ENCODE measurements around the gene HS6ST2.

The HS6ST2 gene

GRCh38 chrX:132875650-132876522, 82.5 kb downstream of the HS6ST2 start:
- H3K36me3 ChIP-seq (ENCODE audit: control insufficient read depth, insufficient read depth, low read length), result no peaks in the 10 kb centered on the region
- H3K9me3 ChIP-seq (ENCODE audit: control insufficient read depth, low read length), result no peaks in the 10 kb centered on the region
- no peaks in the 10 kb centered on the region for H3K4me1 ChIP-seq (ENCODE audit: control insufficient read depth, insufficient read depth, low read length)
- H3K9ac ChIP-seq (ENCODE audit: low read length), result no peak overlapping the region
- no peak overlapping the region for H3K4me3 ChIP-seq (ENCODE audit: low read length)
- H3K27me3 ChIP-seq (ENCODE audit: control insufficient read depth, insufficient read depth, low read length), result no peaks in the 10 kb centered on the region

GRCh38 chrX:132862562-132862961, 95.9 kb downstream of the HS6ST2 start:
- H3K4me1 ChIP-seq (ENCODE audit: control insufficient read depth, insufficient read depth, low read length), result no peaks in the 10 kb centered on the region
- H3K4me3 ChIP-seq (ENCODE audit: low read length), result no peak overlapping the region
- H3K9me3 ChIP-seq (ENCODE audit: control insufficient read depth, low read length), result no peaks in the 10 kb centered on the region
- H3K36me3 ChIP-seq (ENCODE audit: control insufficient read depth, insufficient read depth, low read length), result no peaks in the 10 kb centered on the region
- H3K27me3 ChIP-seq (ENCODE audit: control insufficient read depth, insufficient read depth, low read length), result no peaks in the 10 kb centered on the region
- H3K9ac ChIP-seq (ENCODE audit: low read length), result no peak overlapping the region

- no peaks in the 10 kb centered on the region for H3K27me3 ChIP-seq (ENCODE audit: control insufficient read depth, insufficient read depth, low read length)
- H3K36me3 ChIP-seq (ENCODE audit: control insufficient read depth, insufficient read depth, low read length), result no peaks in the 10 kb centered on the region
- H3K4me3 ChIP-seq (ENCODE audit: low read length), result no peak overlapping the region
- no peak overlapping the region for H3K9ac ChIP-seq (ENCODE audit: low read length)
- H3K4me1 ChIP-seq (ENCODE audit: control insufficient read depth, insufficient read depth, low read length), result no peaks in the 10 kb centered on the region
- no peaks in the 10 kb centered on the region for H3K9me3 ChIP-seq (ENCODE audit: control insufficient read depth, low read length)
Measured at GRCh38 chrX:132861076-132861475, 97.4 kb downstream of the HS6ST2 start.

- no peaks in the 10 kb centered on the region for H3K36me3 ChIP-seq (ENCODE audit: control insufficient read depth, insufficient read depth, low read length)
- H3K9me3 ChIP-seq (ENCODE audit: control insufficient read depth, low read length), result no peaks in the 10 kb centered on the region
- H3K4me1 ChIP-seq (ENCODE audit: control insufficient read depth, insufficient read depth, low read length), result no peaks in the 10 kb centered on the region
- no peak overlapping the region for H3K9ac ChIP-seq (ENCODE audit: low read length)
- H3K27me3 ChIP-seq (ENCODE audit: control insufficient read depth, insufficient read depth, low read length), result no peaks in the 10 kb centered on the region
- no peak overlapping the region for H3K4me3 ChIP-seq (ENCODE audit: low read length)
Measured at GRCh38 chrX:132860200-132860599, 98.2 kb downstream of the HS6ST2 start.

GRCh38 chrX:132858018-132858417, 100.4 kb downstream of the HS6ST2 start:
- Histone ChIP-seq H3K9me3 (ENCODE audit: control insufficient read depth, low read length) (no peaks in the 10 kb centered on the region), H3K9ac (ENCODE audit: low read length) (no peak overlapping the region), H3K4me1 (ENCODE audit: control insufficient read depth, insufficient read depth, low read length) (no peaks in the 10 kb centered on the region), H3K4me3 (ENCODE audit: low read length) (no peak overlapping the region), H3K27me3 (ENCODE audit: control insufficient read depth, insufficient read depth, low read length) (no peaks in the 10 kb centered on the region), H3K36me3 (ENCODE audit: control insufficient read depth, insufficient read depth, low read length) (no peaks in the 10 kb centered on the region)

GRCh38 chrX:132855780-132856341, 102.6 kb downstream of the HS6ST2 start:
- no peaks in the 10 kb centered on the region for H3K4me1 ChIP-seq (ENCODE audit: control insufficient read depth, insufficient read depth, low read length)
- no peaks in the 10 kb centered on the region for H3K9me3 ChIP-seq (ENCODE audit: control insufficient read depth, low read length)
- H3K4me3 ChIP-seq (ENCODE audit: low read length), result no peak overlapping the region
- no peaks in the 10 kb centered on the region for H3K27me3 ChIP-seq (ENCODE audit: control insufficient read depth, insufficient read depth, low read length)
- no peaks in the 10 kb centered on the region for H3K36me3 ChIP-seq (ENCODE audit: control insufficient read depth, insufficient read depth, low read length)
- H3K9ac ChIP-seq (ENCODE audit: low read length), result no peak overlapping the region

- no peaks in the 10 kb centered on the region for H3K9me3 ChIP-seq (ENCODE audit: control insufficient read depth, low read length)
- H3K4me1 ChIP-seq (ENCODE audit: control insufficient read depth, insufficient read depth, low read length), result no peaks in the 10 kb centered on the region
- H3K36me3 ChIP-seq (ENCODE audit: control insufficient read depth, insufficient read depth, low read length), result no peaks in the 10 kb centered on the region
- no peak overlapping the region for H3K4me3 ChIP-seq (ENCODE audit: low read length)
- H3K27me3 ChIP-seq (ENCODE audit: control insufficient read depth, insufficient read depth, low read length), result no peaks in the 10 kb centered on the region
- H3K9ac ChIP-seq (ENCODE audit: low read length), result no peak overlapping the region
Measured at GRCh38 chrX:132853040-132853439, 105.4 kb downstream of the HS6ST2 start.

GRCh38 chrX:132848296-132848970, 110.0 kb downstream of the HS6ST2 start:
- no peak overlapping the region for H3K4me3 ChIP-seq (ENCODE audit: low read length)
- H3K36me3 ChIP-seq (ENCODE audit: control insufficient read depth, insufficient read depth, low read length), result no peaks in the 10 kb centered on the region

GRCh38 chrX:132843363-132843762, 115.1 kb downstream of the HS6ST2 start:
- Histone ChIP-seq H3K4me1 (ENCODE audit: control insufficient read depth, insufficient read depth, low read length) (no peaks in the 10 kb centered on the region), H3K4me3 (ENCODE audit: low read length) (no peak overlapping the region), H3K9me3 (ENCODE audit: control insufficient read depth, low read length) (no peaks in the 10 kb centered on the region), H3K9ac (ENCODE audit: low read length) (no peak overlapping the region), H3K36me3 (ENCODE audit: control insufficient read depth, insufficient read depth, low read length) (no peaks in the 10 kb centered on the region), H3K27me3 (ENCODE audit: control insufficient read depth, insufficient read depth, low read length) (no peaks in the 10 kb centered on the region)

More at GRCh38 chrX:132848296-132848970, 110.0 kb downstream of the HS6ST2 start:
- H3K9me3 ChIP-seq (ENCODE audit: control insufficient read depth, low read length), result no peaks in the 10 kb centered on the region
- H3K27me3 ChIP-seq (ENCODE audit: control insufficient read depth, insufficient read depth, low read length), result no peaks in the 10 kb centered on the region
- no peaks in the 10 kb centered on the region for H3K4me1 ChIP-seq (ENCODE audit: control insufficient read depth, insufficient read depth, low read length)
- no peak overlapping the region for H3K9ac ChIP-seq (ENCODE audit: low read length)

GRCh38 chrX:132842460-132843238, 115.8 kb downstream of the HS6ST2 start:
- no peaks in the 10 kb centered on the region for H3K27me3 ChIP-seq (ENCODE audit: control insufficient read depth, insufficient read depth, low read length)
- no peaks in the 10 kb centered on the region for H3K4me1 ChIP-seq (ENCODE audit: control insufficient read depth, insufficient read depth, low read length)
- H3K36me3 ChIP-seq (ENCODE audit: control insufficient read depth, insufficient read depth, low read length), result no peaks in the 10 kb centered on the region
- no peak overlapping the region for H3K9ac ChIP-seq (ENCODE audit: low read length)
- H3K9me3 ChIP-seq (ENCODE audit: control insufficient read depth, low read length), result no peaks in the 10 kb centered on the region
- no peak overlapping the region for H3K4me3 ChIP-seq (ENCODE audit: low read length)

GRCh38 chrX:132837967-132838366, 120.5 kb downstream of the HS6ST2 start:
- Histone ChIP-seq H3K4me3 (ENCODE audit: low read length) (no peak overlapping the region), H3K9ac (ENCODE audit: low read length) (no peak overlapping the region)

More at GRCh38 chrX:132837967-132838366, 120.5 kb downstream of the HS6ST2 start:
- H3K9me3 ChIP-seq (ENCODE audit: control insufficient read depth, low read length), result no peaks in the 10 kb centered on the region
- H3K4me1 ChIP-seq (ENCODE audit: control insufficient read depth, insufficient read depth, low read length), result no peaks in the 10 kb centered on the region
- H3K36me3 ChIP-seq (ENCODE audit: control insufficient read depth, insufficient read depth, low read length), result no peaks in the 10 kb centered on the region
- no peaks in the 10 kb centered on the region for H3K27me3 ChIP-seq (ENCODE audit: control insufficient read depth, insufficient read depth, low read length)

All from mucosa of stomach (tissue), 1 donor.